Measurements from ENCODE around the gene CD300C. TPM values are rescaled to one million over a fixed set of nuclear protein-coding genes. Genes with fewer than 3 reads are reported as not detected.

CD300C gene
- total RNA-seq, 4 donors from 2014 or later = 0.54 to 2.3 TPM; not detected in 2

GRCh38 chr17:74585711-74586110 lies 39.8 kb upstream of the CD300C start:
- no peak for ATAC-seq
- no peak overlapping the region for H3K27ac ChIP-seq
- TF ChIP-seq EP300 (IDR thresholded peaks at IDR 0.05) = no peak
- TF ChIP-seq POLR2A (IDR thresholded peaks at IDR 0.05) = no peak
- TF ChIP-seq CTCF (IDR thresholded peaks at IDR 0.05) = no peak
- no peak for TF ChIP-seq POLR2AphosphoS5 (IDR thresholded peaks at IDR 0.05)
- no peaks in the 10 kb centered on the region for H3K4me1 ChIP-seq
- H3K4me3 ChIP-seq = no peak overlapping the region
- 57 to 77% methylated on average over 3 to 4 of the region's 5 CpGs for whole genome bisulfite sequencing, 2 donors (ENCODE audit: low coverage in 1 of 2)
- H3K9me3 ChIP-seq = peaks cover 0 to 8% (median 0%) of the 10 kb centered on the region in 3 donors
- H3K27me3 ChIP-seq = peaks cover 5% of the 10 kb centered on the region
- no peaks in the 10 kb centered on the region for H3K36me3 ChIP-seq

- TF ChIP-seq POLR2AphosphoS5 (IDR thresholded peaks at IDR 0.05) (no peak), POLR2A (IDR thresholded peaks at IDR 0.05) (no peak), CTCF (IDR thresholded peaks at IDR 0.05) (no peak), EP300 (IDR thresholded peaks at IDR 0.05) (no peak)
- no peaks in the 10 kb centered on the region for H3K36me3 ChIP-seq
- ATAC-seq = no peak
- H3K27ac ChIP-seq = no peak overlapping the region
- H3K27me3 ChIP-seq = peaks cover 1% of the 10 kb centered on the region
- WGBS, 2 donors (ENCODE audit: low coverage in 1 of 2) = 66 to 87% methylated on average over 3 to 10 of the region's 14 CpGs
- H3K4me3 ChIP-seq = no peak overlapping the region
- H3K9me3 ChIP-seq = peaks cover 0 to 2% (median 0%) of the 10 kb centered on the region in 3 donors
- no peaks in the 10 kb centered on the region for H3K4me1 ChIP-seq
Measured at GRCh38 chr17:74584292-74585060, 38.6 kb upstream of the CD300C start.

- Histone ChIP-seq H3K4me1 (no peaks in the 10 kb centered on the region), H3K27me3 (peaks cover 3% of the 10 kb centered on the region), H3K36me3 (no peaks in the 10 kb centered on the region), H3K4me3 (no peak overlapping the region), H3K9me3 (no peaks in the 10 kb centered on the region), H3K27ac (no peak overlapping the region)
- ATAC-seq = no peak
- TF ChIP-seq CTCF (IDR thresholded peaks at IDR 0.05) (no peak), POLR2A (IDR thresholded peaks at IDR 0.05) (no peak), EP300 (IDR thresholded peaks at IDR 0.05) (no peak), POLR2AphosphoS5 (IDR thresholded peaks at IDR 0.05) (no peak)
- WGBS, 2 donors (ENCODE audit: low coverage in 1 of 2) = 55 to 80% methylated on average over 9 to 10 of the region's 10 CpGs
Measured at GRCh38 chr17:74582633-74583032, 36.7 kb upstream of the CD300C start.

GRCh38 chr17:74579900-74580299 lies 34.0 kb upstream of the CD300C start:
- Histone ChIP-seq H3K4me3 (no peak overlapping the region), H3K36me3 (no peaks in the 10 kb centered on the region), H3K27ac (no peak overlapping the region), H3K9me3 (no peaks in the 10 kb centered on the region), H3K27me3 (peaks cover 9% of the 10 kb centered on the region), H3K4me1 (no peaks in the 10 kb centered on the region)
- 71 to 80% methylated on average over 1 to 5 of the region's 7 CpGs for WGBS, 2 donors (ENCODE audit: low coverage in 1 of 2)
- no peak for TF ChIP-seq POLR2A (IDR thresholded peaks at IDR 0.05)
- no peak for TF ChIP-seq POLR2AphosphoS5 (IDR thresholded peaks at IDR 0.05)
- TF ChIP-seq EP300 (IDR thresholded peaks at IDR 0.05) = no peak
- TF ChIP-seq CTCF (IDR thresholded peaks at IDR 0.05) = no peak
- no peak for ATAC-seq

- Histone ChIP-seq H3K4me1 (no peaks in the 10 kb centered on the region), H3K27ac (no peak overlapping the region), H3K9me3 (no peaks in the 10 kb centered on the region), H3K36me3 (no peaks in the 10 kb centered on the region), H3K27me3 (peaks cover 15% of the 10 kb centered on the region), H3K4me3 (no peak overlapping the region)
- WGBS, 2 donors (ENCODE audit: low coverage in 1 of 2) = 75% methylated on average over 7 of the region's 9 CpGs; no CpG with 5 or more reads in 1 of the 2 donors
- no peak for ATAC-seq
- TF ChIP-seq CTCF (IDR thresholded peaks at IDR 0.05) = no peak
- TF ChIP-seq POLR2AphosphoS5 (IDR thresholded peaks at IDR 0.05) = no peak
- TF ChIP-seq EP300 (IDR thresholded peaks at IDR 0.05) = no peak
- no peak for TF ChIP-seq POLR2A (IDR thresholded peaks at IDR 0.05)
Measured at GRCh38 chr17:74578979-74579378, 33.1 kb upstream of the CD300C start.
